Peyer's patch (tissue), 4 donors: ENCODE results near the gene ANKMY2.

Experiments
- POLR2A ChIP-seq, 2 donors: fragments of 450-650 bp; IDR thresholded peaks; one replicate each; pipeline ENCODE4 v1.5.1; 2017; ENCODE audit warnings: antibody characterized with exemption in 2 of 2, mild to moderate bottlenecking in 2 of 2, moderate library complexity in 2 of 2
- TF ChIP-seq, protein P1 (sequence below), 6 experiments: fragments of 450-650 bp in 4 of 6; fragments of 200-600 bp in 2 of 6; sonication (generic) in 1 of 6; IDR thresholded peaks; one replicate each; pipeline ENCODE4 v1.5.1; 2017 to 2019; ENCODE audit warnings: antibody characterized with exemption in 6 of 6, mild to moderate bottlenecking in 3 of 6, moderate library complexity in 1 of 6

DNA sequence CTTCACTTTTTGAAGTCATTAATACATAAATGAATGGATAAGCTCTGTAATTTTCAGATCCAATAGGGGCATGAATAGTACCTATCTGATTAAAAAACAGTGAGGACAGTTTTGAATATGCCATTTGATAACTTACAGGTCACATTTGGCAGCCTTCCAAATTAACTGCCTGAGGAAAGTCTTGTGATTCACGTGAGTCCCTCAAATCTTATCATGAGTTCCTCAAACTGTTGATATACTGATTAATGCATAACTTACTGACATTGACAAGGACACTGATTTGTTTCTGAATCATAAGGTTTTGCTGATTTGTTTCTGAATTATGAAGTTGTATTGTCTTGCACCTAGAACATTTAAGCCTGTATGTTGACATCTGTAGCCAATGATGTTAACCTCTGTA, 55.1 kb downstream of the ANKMY2 start:
- TF ChIP-seq, protein P1, sequence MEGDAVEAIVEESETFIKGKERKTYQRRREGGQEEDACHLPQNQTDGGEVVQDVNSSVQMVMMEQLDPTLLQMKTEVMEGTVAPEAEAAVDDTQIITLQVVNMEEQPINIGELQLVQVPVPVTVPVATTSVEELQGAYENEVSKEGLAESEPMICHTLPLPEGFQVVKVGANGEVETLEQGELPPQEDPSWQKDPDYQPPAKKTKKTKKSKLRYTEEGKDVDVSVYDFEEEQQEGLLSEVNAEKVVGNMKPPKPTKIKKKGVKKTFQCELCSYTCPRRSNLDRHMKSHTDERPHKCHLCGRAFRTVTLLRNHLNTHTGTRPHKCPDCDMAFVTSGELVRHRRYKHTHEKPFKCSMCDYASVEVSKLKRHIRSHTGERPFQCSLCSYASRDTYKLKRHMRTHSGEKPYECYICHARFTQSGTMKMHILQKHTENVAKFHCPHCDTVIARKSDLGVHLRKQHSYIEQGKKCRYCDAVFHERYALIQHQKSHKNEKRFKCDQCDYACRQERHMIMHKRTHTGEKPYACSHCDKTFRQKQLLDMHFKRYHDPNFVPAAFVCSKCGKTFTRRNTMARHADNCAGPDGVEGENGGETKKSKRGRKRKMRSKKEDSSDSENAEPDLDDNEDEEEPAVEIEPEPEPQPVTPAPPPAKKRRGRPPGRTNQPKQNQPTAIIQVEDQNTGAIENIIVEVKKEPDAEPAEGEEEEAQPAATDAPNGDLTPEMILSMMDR (IDR thresholded peaks at IDR 0.05), result no peak
- no peak for TF ChIP-seq POLR2A (IDR thresholded peaks at IDR 0.05)
